Panc1 (cell line): ENCODE results near the gene PTPN4. TPM values are rescaled to one million over a fixed set of nuclear protein-coding genes. Genes with fewer than 3 reads are reported as not detected.

Experiments
- total RNA-seq: library from RNA; stranded (reverse); gene quantifications from one replicate; pipeline ENCODE4 v1.2.1, GENCODE V29; 2021; ENCODE audit not compliant: unreplicated experiment

Gene PTPN4
- total RNA-seq, 1 experiment from 2014 or later: 45.9 TPM

Other genes with a start within 250 kb of the PTPN4 start
- not detected for gene SCTR, start 235.4 kb upstream of the PTPN4 start, total RNA-seq
- gene CFAP221, start 215.5 kb upstream of the PTPN4 start, total RNA-seq: not detected
- gene TMEM177, start 80.7 kb upstream of the PTPN4 start, total RNA-seq: 16.8 TPM